H1 (cell line): ENCODE data around the gene MEIS3. TPM values are rescaled to one million over a fixed set of nuclear protein-coding genes. Genes with fewer than 3 reads are reported as not detected.
A peak's percentile ranks its signal among the peaks of the same experiment; 100 is the strongest.

Experiments used
- CTCF ChIA-PET: fragments of 300-600 bp; sonication (Branson Sonifier 250); formaldehyde crosslinking; loops from one replicate; lab custom pipeline; 2021; ENCODE audit not compliant: partially characterized antibody; lab: Charles Lee
- POLR2A ChIA-PET: fragments of 300-600 bp; sonication (Branson Sonifier 250); formaldehyde crosslinking; loops from one replicate; lab custom pipeline; 2021; ENCODE audit warnings: inconsistent platforms; ENCODE audit not compliant: partially characterized antibody; lab: Charles Lee
- DNase-seq, 2 experiments: peaks; one replicate each; pipeline versions ENCODE4 v3.0.0 to v3.0.0-alpha.2; 2010 to 2022; ENCODE audit warnings: low spot score in 2 of 2, low read depth in 1 of 2, mixed read lengths in 1 of 2
- FAIRE-seq: peaks from 2 replicates; lab custom pipeline; 2011; peaks lifted over from hg19 to GRCh38; lab: Jason Lieb, UNC
- H2AFZ ChIP-seq: 2 replicates; pipeline ENCODE4 v1.8.1; 2012; ENCODE audit warnings: low read length, inconsistent platforms
- H2AK5ac ChIP-seq: 2 replicates; pipeline ENCODE4 v1.6.1; 2013; ENCODE audit warnings: low read depth, low read length
- H2BK120ac ChIP-seq: replicated peaks from 2 replicates; pipeline ENCODE3; 2013; ENCODE audit warnings: low read depth, low read length, inconsistent platforms
- H2BK12ac ChIP-seq: 2 replicates; pipeline ENCODE4 v1.6.1; 2013; ENCODE audit warnings: low read depth, low read length
- H2BK15ac ChIP-seq: 2 replicates; pipeline ENCODE4 v1.6.1; 2013; ENCODE audit warnings: low read length
- H2BK20ac ChIP-seq: 2 replicates; pipeline ENCODE4 v1.6.1; 2013; ENCODE audit warnings: low read length
- H2BK5ac ChIP-seq: 2 replicates; pipeline ENCODE4 v1.6.1; 2013; ENCODE audit warnings: low read depth, low read length
- H3K14ac ChIP-seq: 2 replicates; pipeline ENCODE4 v1.6.1; 2013; ENCODE audit warnings: inconsistent platforms; ENCODE audit not compliant: insufficient read length
- H3K18ac ChIP-seq: 2 replicates; pipeline ENCODE4 v1.6.1; 2013; ENCODE audit warnings: low read length; ENCODE audit errors: extremely low read depth
- H3K23ac ChIP-seq: 2 replicates; pipeline ENCODE4 v1.6.1; 2013; ENCODE audit warnings: inconsistent platforms; ENCODE audit not compliant: insufficient read length
- H3K23me2 ChIP-seq: 2 replicates; pipeline ENCODE4 v1.6.1; 2013; ENCODE audit warnings: low read depth, low read length
- H3K27ac ChIP-seq: 2 replicates; pipeline ENCODE4 v1.6.1; 2011; ENCODE audit warnings: low read depth, low read length, inconsistent platforms
- H3K27me3 ChIP-seq, 4 experiments: replicated peaks in 1 of 4; 1 replicate in 1 of 4; 2 replicates in 3 of 4; pipeline versions ENCODE4 v1.6.1 to v1.8.1; 2011 to 2013; ENCODE audit warnings: low read length in 3 of 4, mild to moderate bottlenecking in 3 of 4, inconsistent platforms in 2 of 4, mixed read lengths in 2 of 4, moderate library complexity in 1 of 4; ENCODE audit not compliant: control insufficient read depth in 3 of 4, insufficient read depth in 3 of 4; ENCODE audit errors: extremely low read depth in 1 of 4
- H3K36me3 ChIP-seq, 4 experiments: 2 replicates each; pipeline versions ENCODE4 v1.6.1 to v1.8.1; 2011 to 2013; ENCODE audit warnings: mild to moderate bottlenecking in 4 of 4, low read length in 3 of 4, moderate library complexity in 2 of 4, control low read depth in 1 of 4, inconsistent platforms in 1 of 4; ENCODE audit not compliant: insufficient read depth in 4 of 4, control insufficient read depth in 2 of 4
- H3K4ac ChIP-seq: replicated peaks from 2 replicates; pipeline ENCODE3; 2013; ENCODE audit warnings: low read length, low read depth, mixed read lengths, inconsistent platforms; ENCODE audit not compliant: insufficient read length
- H3K4me1 ChIP-seq, 4 experiments: replicated peaks in 1 of 4; 1 replicate in 1 of 4; 2 replicates in 3 of 4; pipeline versions ENCODE4 v1.6.1 to v1.8.1; 2011 to 2013; ENCODE audit warnings: low read length in 3 of 4, inconsistent platforms in 2 of 4, mixed read lengths in 1 of 4; ENCODE audit not compliant: insufficient read depth in 4 of 4, control insufficient read depth in 3 of 4
- H3K4me2 ChIP-seq, 2 experiments: 2 replicates each; pipeline versions ENCODE4 v1.6.1 to v1.8.1; 2011 to 2013; ENCODE audit warnings: low read depth in 2 of 2, low read length in 2 of 2, control low read depth in 1 of 2, inconsistent platforms in 1 of 2, mild to moderate bottlenecking in 1 of 2; ENCODE audit not compliant: insufficient read depth in 1 of 2
- H3K4me3 ChIP-seq, 4 experiments: fragments of 200-600, 300-600 bp in 1 of 4; sonication (generic), shearing (Covaris generic), sonication (Bioruptor Twin) in 1 of 4; 2 replicates each; pipeline versions ENCODE4 v1.5.1 to v1.8.1; 2011 to 2016; ENCODE audit warnings: low read length in 4 of 4, low read depth in 3 of 4, control low read depth in 2 of 4, inconsistent platforms in 2 of 4, mild to moderate bottlenecking in 2 of 4, mixed read lengths in 1 of 4, moderate library complexity in 1 of 4; ENCODE audit not compliant: insufficient read depth in 2 of 4; ENCODE audit errors: extremely low read depth in 1 of 4
- H3K56ac ChIP-seq: replicated peaks from 2 replicates; pipeline ENCODE3; 2013; ENCODE audit warnings: low read depth, mild to moderate bottlenecking, mixed read lengths, low read length, inconsistent platforms; ENCODE audit not compliant: insufficient read length
- H3K79me1 ChIP-seq: 2 replicates; pipeline ENCODE4 v1.6.1; 2013; ENCODE audit warnings: low read depth, low read length, control low read depth
- H3K79me2 ChIP-seq, 2 experiments: 2 replicates each; pipeline versions ENCODE4 v1.6.1 to v1.8.1; 2012 to 2013; ENCODE audit warnings: low read length in 2 of 2, mild to moderate bottlenecking in 2 of 2, inconsistent platforms in 1 of 2; ENCODE audit not compliant: insufficient read depth in 2 of 2, control insufficient read depth in 1 of 2
- H3K9ac ChIP-seq, 4 experiments: replicated peaks in 1 of 4; 1 replicate in 1 of 4; 2 replicates in 3 of 4; pipeline versions ENCODE4 v1.6.1 to v1.8.1; 2011 to 2013; ENCODE audit warnings: low read depth in 3 of 4, low read length in 3 of 4, control low read depth in 2 of 4, mild to moderate bottlenecking in 2 of 4, moderate library complexity in 2 of 4, inconsistent platforms in 1 of 4; ENCODE audit errors: extremely low read depth in 1 of 4
- H3K9me3 ChIP-seq, 2 experiments: 2 replicates each; pipeline versions ENCODE4 v1.6.1 to v1.8.1; 2012 to 2013; ENCODE audit warnings: mild to moderate bottlenecking in 2 of 2, moderate library complexity in 2 of 2, control low read depth in 1 of 2, inconsistent platforms in 1 of 2, low read depth in 1 of 2, low read length in 1 of 2, mixed read lengths in 1 of 2; ENCODE audit not compliant: insufficient read depth in 2 of 2
- H4K20me1 ChIP-seq, 2 experiments: replicated peaks in 1 of 2; 2 replicates each; pipeline versions ENCODE3 to v1.8.1; 2011 to 2013; ENCODE audit warnings: inconsistent platforms in 2 of 2, low read length in 2 of 2, mild to moderate bottlenecking in 1 of 2; ENCODE audit not compliant: insufficient read depth in 2 of 2, control insufficient read depth in 1 of 2
- H4K5ac ChIP-seq: 2 replicates; pipeline ENCODE4 v1.6.1; 2013; ENCODE audit warnings: low read length, low read depth, mixed read lengths, inconsistent platforms; ENCODE audit not compliant: insufficient read length
- H4K8ac ChIP-seq: 2 replicates; pipeline ENCODE4 v1.8.0; 2013; ENCODE audit warnings: mild to moderate bottlenecking, moderate library complexity, low read length, inconsistent platforms; ENCODE audit not compliant: insufficient read depth; ENCODE audit errors: extremely low read depth
- H4K91ac ChIP-seq: replicated peaks from 2 replicates; pipeline ENCODE3; 2013; ENCODE audit warnings: low read length, mixed read lengths, inconsistent platforms; ENCODE audit not compliant: insufficient read length
- BCL11A ChIP-seq, 2 experiments: IDR thresholded peaks; one replicate each; pipeline ENCODE4 v1.6.1; 2011; ENCODE audit warnings: low read depth in 2 of 2, low read length in 2 of 2, mild to moderate bottlenecking in 2 of 2
- SIRT6 ChIP-seq: IDR thresholded peaks from one replicate; pipeline ENCODE4 v1.7.1; 2012; ENCODE audit warnings: low read length, inconsistent platforms
- WGBS, 2 experiments: shearing (Covaris generic) in 1 of 2; methylation state at CpG; one replicate each; pipeline versions ENCODE4 v1.1.6 to v1.1.7; 2013 to 2015; ENCODE audit warnings: low lambda C conversion rate in 2 of 2, mixed read lengths in 2 of 2, inconsistent platforms in 1 of 2, low coverage in 1 of 2, missing lambda C conversion rate in 1 of 2; ENCODE audit not compliant: insufficient replicate concordance in 2 of 2, insufficient coverage in 1 of 2, insufficient read length in 1 of 2; ENCODE audit errors: extremely low coverage in 1 of 2, missing lambda C conversion rate in 1 of 2; 5-methylcytosine and 5-hydroxymethylcytosine counted together
- polyA plus RNA-seq, 7 experiments: library from polyadenylated mRNA; depleted of rRNA in 3 of 7; stranded (reverse) in 5 of 7; unstranded in 2 of 7; fragments of >200 nt in 5 of 7; fragments of 200-250 nt in 2 of 7; gene quantifications; 1 replicate in 5 of 7; 2 replicates in 1 of 7; 4 replicates in 1 of 7; pipeline versions ENCODE4 v1.2.1 to v1.2.3, GENCODE V29; 2011 to 2013; ENCODE audit warnings: missing spikeins in 2 of 7, mixed read lengths in 2 of 7
- total RNA-seq: library from RNA; stranded (reverse); fragmentation: NEBNext Ultra II Directional; extraction: Animal tissue kit (Norgen Biotek cat#: 25700); gene quantifications from 2 replicates; pipeline ENCODE4 v1.2.1, GENCODE V29; 2021

Gene MEIS3
- total and polyA plus RNA-seq, 2 of the 8 experiments (the other 6 are each of a cell fraction or from before 2014, with no cell fraction given) = 24.5 to 28.2 TPM

GRCh38 chr19:47402504-47402903 lies 16.8 kb downstream of the MEIS3 start:
- peaks cover 8 to 14% (median 10%) of the 10 kb centered on the region in 4 experiments for H3K4me1 ChIP-seq
- no peak overlapping the region for H3K18ac ChIP-seq
- no peak overlapping the region for H4K91ac ChIP-seq
- H3K27ac ChIP-seq = no peak overlapping the region
- no peak overlapping the region for H3K4ac ChIP-seq
- H3K4me2 ChIP-seq = no peak overlapping the region
- no peak overlapping the region for H3K9ac ChIP-seq
- ChIA-PET POLR2A (interaction anchor here (0.8 to 1.9 kb wide), 6 partner anchors 11 to 127 kb away, joined by 3 to 6 read pairs (median 3); partner anchors contain the start of gene INAFM1), CTCF (interaction anchor here (0.7 to 4.3 kb wide), 7 partner anchors 11 to 106 kb away, joined by 3 to 32 read pairs (median 5); partner anchors contain the start of gene DHX34)
- no peaks in the 10 kb centered on the region for H3K9me3 ChIP-seq
- no peak overlapping the region for H2BK15ac ChIP-seq
- H3K36me3 ChIP-seq = no peaks in the 10 kb centered on the region
- H4K8ac ChIP-seq = peak overlapping the region; percentile 37; the same call in 1 of the 2 replicates
- H3K23me2 ChIP-seq = peaks cover 9% of the 10 kb centered on the region
- H3K56ac ChIP-seq = no peak overlapping the region
- H2AK5ac ChIP-seq = peak overlapping the region; percentile 95; the same call in 1 of the 2 replicates
- H3K79me1 ChIP-seq = no peaks in the 10 kb centered on the region; the same call in 1 of the 2 replicates
- H3K23ac ChIP-seq = no peak overlapping the region
- FAIRE-seq = no peak
- peaks cover 0 to 4% of the 10 kb centered on the region in 2 experiments for H4K20me1 ChIP-seq
- H2BK20ac ChIP-seq = no peak overlapping the region
- 93% methylated on average over 16 of the region's 16 CpGs; no CpG with 5 or more reads in 1 of the 2 experiments for WGBS, 2 experiments
- no peak overlapping the region for H2BK120ac ChIP-seq
- H3K79me2 ChIP-seq = no peaks in the 10 kb centered on the region
- no peak overlapping the region for H3K14ac ChIP-seq
- H2BK5ac ChIP-seq = 0 out of 2 replicates have a peak overlapping the region, but pooled peaks have one; percentile 10
- no peak overlapping the region for H3K4me3 ChIP-seq
- no peaks in the 10 kb centered on the region for H3K27me3 ChIP-seq
- no peak for DNase-seq
- H4K5ac ChIP-seq = no peak overlapping the region
- H2BK12ac ChIP-seq = peak overlapping the region; percentile 71; the same call in 1 of the 2 replicates
- no peak overlapping the region for H2AFZ ChIP-seq
- TF ChIP-seq SIRT6 (no peak), BCL11A (IDR thresholded peaks at IDR 0.05; ENCODE audit: low read depth in 2 of 2, low read length in 2 of 2) (no peak)
